SK-N-SH treated with all-trans-retinoic acid at 6 μM for 48 hours (cell line): ENCODE results near the gene FRRS1.
"Not testable (repeated sequence)": the region's sequence is repeated elsewhere in the genome, so short reads cannot be mapped to it uniquely, and the experiment has no call there.

Experiments
- ATAC-seq: fragments of 200-7000 bp; cut with Tn5 transposase; 3 replicates; pipeline ENCODE4 v1.9.1; 2020; ENCODE audit warnings: mild to moderate bottlenecking, moderate library complexity
- ARNTL ChIP-seq: fragments of 450-650 bp; formaldehyde crosslinking; IDR thresholded peaks from 2 replicates; pipeline ENCODE4 v1.5.0; 2020; ENCODE audit warnings: low read depth, mild to moderate bottlenecking, moderate library complexity, borderline replicate concordance
- BACH2 ChIP-seq: fragments of 250-450 bp; sonication (Bioruptor Pico); IDR thresholded peaks from 2 replicates; pipeline ENCODE4 v1.9.0; 2021; ENCODE audit warnings: mild to moderate bottlenecking, borderline replicate concordance
- GLIS3 ChIP-seq: fragments of 250-450 bp; sonication (Bioruptor Pico); IDR thresholded peaks from 2 replicates; pipeline ENCODE4 v1.5.0; 2020; ENCODE audit warnings: mild to moderate bottlenecking, moderate library complexity
- OSR1 ChIP-seq: fragments of 250-450 bp; sonication (Bioruptor Pico); IDR thresholded peaks from 2 replicates; pipeline ENCODE4 v1.8.0; 2022; ENCODE audit warnings: moderate library complexity, mild to moderate bottlenecking, inconsistent platforms
- PPARA ChIP-seq: fragments of 250-450 bp; sonication (Bioruptor Pico); IDR thresholded peaks from 2 replicates; pipeline ENCODE4 v1.5.0; 2020; ENCODE audit warnings: mild to moderate bottlenecking, borderline replicate concordance
- SNAI2 ChIP-seq: fragments of 250-450 bp; sonication (Bioruptor Pico); IDR thresholded peaks from 2 replicates; pipeline ENCODE4 v1.5.0; 2020; ENCODE audit warnings: mild to moderate bottlenecking, moderate library complexity
- ZC3H10 ChIP-seq: fragments of 250-450 bp; sonication (Bioruptor Pico); IDR thresholded peaks from 2 replicates; pipeline ENCODE4 v1.5.1; 2021; ENCODE audit warnings: mild to moderate bottlenecking, moderate library complexity
- ZFP3 ChIP-seq: fragments of 250-450 bp; sonication (Bioruptor Pico); IDR thresholded peaks from 2 replicates; pipeline ENCODE4 v1.5.0; 2020; ENCODE audit warnings: mild to moderate bottlenecking, moderate library complexity
- ZFP30 ChIP-seq: fragments of 450-650 bp; formaldehyde crosslinking; IDR thresholded peaks from 2 replicates; pipeline ENCODE4 v1.5.0; 2022; ENCODE audit warnings: mild to moderate bottlenecking, moderate library complexity
- ZNF70 ChIP-seq: fragments of 450-650 bp; formaldehyde crosslinking; IDR thresholded peaks from 2 replicates; pipeline ENCODE4 v1.5.0; 2020; ENCODE audit warnings: mild to moderate bottlenecking, moderate library complexity
- ZNF8 ChIP-seq: fragments of 450-650 bp; formaldehyde crosslinking; IDR thresholded peaks from 2 replicates; pipeline ENCODE4 v1.5.0; 2020; ENCODE audit warnings: mild to moderate bottlenecking, moderate library complexity
- TF ChIP-seq, protein P1 (sequence below): fragments of 250-450 bp; sonication (Bioruptor Pico); IDR thresholded peaks from 2 replicates; pipeline ENCODE4 v1.8.0; 2021; ENCODE audit warnings: low read depth, mild to moderate bottlenecking, moderate library complexity, borderline replicate concordance
- TF ChIP-seq, protein P2 (sequence below): fragments of 250-450 bp; sonication (Bioruptor Pico); IDR thresholded peaks from 2 replicates; pipeline ENCODE4 v1.5.1; 2021; ENCODE audit warnings: mild to moderate bottlenecking, moderate library complexity
- TF ChIP-seq, protein P3 (sequence below): fragments of 250-450 bp; sonication (Bioruptor Pico); IDR thresholded peaks from 2 replicates; pipeline ENCODE4 v1.5.0; 2020; ENCODE audit warnings: mild to moderate bottlenecking, moderate library complexity
- TF ChIP-seq, protein P4 (sequence below): fragments of 250-450 bp; sonication (Bioruptor Pico); IDR thresholded peaks from 2 replicates; pipeline ENCODE4 v1.5.1; 2020; ENCODE audit warnings: low read depth, mild to moderate bottlenecking, moderate library complexity

Gene FRRS1

DNA sequence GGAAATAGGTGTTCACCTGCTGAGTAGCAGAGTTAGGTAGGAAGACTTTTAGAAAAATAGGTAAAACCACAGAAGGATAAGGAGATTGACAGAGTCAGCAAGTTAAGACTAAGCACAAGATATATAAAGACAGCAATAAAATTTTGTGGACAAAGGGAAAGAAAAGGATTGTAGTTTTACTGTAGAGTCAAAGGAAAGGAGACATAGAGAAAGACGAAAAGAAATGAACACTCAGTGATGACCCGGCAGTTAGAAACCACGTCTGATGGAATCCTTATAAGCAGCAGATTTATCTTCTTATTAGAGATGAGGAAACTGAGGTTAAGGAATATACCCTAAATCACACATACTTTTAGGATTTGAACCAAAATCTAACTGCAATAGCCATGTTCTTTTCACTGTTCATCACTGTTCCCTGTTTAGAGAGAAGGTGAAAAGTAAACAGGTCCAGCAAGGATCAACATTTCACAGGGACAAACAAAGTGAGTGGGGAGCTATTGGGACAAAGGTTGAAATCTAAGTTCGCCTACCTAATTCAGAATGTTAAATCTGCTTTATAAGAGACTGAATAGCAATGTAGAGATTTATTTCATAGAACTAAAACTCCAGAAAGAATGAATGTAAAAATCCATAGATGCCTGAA is 6.8 kb downstream of the FRRS1 start:
- no peak for ATAC-seq
- TF ChIP-seq, protein P1, sequence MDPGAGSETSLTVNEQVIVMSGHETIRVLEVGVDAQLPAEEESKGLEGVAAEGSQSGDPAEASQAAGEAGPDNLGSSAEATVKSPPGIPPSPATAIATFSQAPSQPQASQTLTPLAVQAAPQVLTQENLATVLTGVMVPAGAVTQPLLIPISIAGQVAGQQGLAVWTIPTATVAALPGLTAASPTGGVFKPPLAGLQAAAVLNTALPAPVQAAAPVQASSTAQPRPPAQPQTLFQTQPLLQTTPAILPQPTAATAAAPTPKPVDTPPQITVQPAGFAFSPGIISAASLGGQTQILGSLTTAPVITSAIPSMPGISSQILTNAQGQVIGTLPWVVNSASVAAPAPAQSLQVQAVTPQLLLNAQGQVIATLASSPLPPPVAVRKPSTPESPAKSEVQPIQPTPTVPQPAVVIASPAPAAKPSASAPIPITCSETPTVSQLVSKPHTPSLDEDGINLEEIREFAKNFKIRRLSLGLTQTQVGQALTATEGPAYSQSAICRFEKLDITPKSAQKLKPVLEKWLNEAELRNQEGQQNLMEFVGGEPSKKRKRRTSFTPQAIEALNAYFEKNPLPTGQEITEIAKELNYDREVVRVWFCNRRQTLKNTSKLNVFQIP (CRISPR knock-in tag): no peak
- no peak for TF ChIP-seq PPARA (CRISPR knock-in tag)
- no peak for TF ChIP-seq ZFP3 (CRISPR knock-in tag)
- TF ChIP-seq, protein P2, sequence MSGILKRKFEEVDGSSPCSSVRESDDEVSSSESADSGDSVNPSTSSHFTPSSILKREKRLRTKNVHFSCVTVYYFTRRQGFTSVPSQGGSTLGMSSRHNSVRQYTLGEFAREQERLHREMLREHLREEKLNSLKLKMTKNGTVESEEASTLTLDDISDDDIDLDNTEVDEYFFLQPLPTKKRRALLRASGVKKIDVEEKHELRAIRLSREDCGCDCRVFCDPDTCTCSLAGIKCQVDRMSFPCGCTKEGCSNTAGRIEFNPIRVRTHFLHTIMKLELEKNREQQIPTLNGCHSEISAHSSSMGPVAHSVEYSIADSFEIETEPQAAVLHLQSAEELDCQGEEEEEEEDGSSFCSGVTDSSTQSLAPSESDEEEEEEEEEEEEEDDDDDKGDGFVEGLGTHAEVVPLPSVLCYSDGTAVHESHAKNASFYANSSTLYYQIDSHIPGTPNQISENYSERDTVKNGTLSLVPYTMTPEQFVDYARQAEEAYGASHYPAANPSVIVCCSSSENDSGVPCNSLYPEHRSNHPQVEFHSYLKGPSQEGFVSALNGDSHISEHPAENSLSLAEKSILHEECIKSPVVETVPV (CRISPR knock-in tag): no peak

DNA sequence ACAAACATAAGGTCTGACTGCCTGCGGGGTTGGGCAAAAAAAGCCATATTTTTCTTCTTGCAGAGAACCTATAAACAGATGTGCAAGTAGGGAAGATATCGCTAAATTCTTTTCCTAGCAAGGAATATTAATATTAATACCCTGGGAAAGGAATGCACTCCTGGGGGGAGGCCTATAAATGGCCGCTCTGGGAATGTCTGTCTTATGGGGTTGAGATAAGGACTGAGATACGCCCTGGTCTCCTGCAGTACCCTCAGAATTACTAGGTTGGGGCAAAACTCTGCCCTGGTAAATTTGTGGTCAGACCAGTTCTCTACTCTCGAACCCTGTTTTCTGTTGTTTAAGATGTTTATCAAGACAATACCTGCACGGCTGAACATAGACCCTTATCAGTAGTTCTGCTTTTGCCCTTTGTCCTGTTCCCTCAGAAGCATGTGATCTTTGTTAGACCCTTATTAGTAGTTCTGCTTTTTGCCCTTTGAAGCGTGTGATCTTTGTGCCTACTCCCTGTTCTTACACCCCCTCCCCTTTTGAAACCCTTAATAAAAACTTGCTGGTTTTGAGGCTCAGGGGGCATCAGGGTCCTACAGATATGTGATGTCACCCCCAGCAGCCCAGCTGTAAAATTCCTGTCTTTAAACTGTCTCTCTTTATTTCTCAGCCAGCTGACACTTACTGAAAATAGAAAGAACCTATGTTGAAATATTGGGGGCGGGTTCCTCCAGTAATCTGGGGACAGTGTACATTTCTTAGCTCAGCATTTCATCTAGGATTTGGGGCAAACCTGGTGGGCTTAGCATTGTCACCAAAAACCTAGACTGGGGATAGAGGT is 7.5 kb downstream of the FRRS1 start:
- ATAC-seq: not testable (repeated sequence)

DNA sequence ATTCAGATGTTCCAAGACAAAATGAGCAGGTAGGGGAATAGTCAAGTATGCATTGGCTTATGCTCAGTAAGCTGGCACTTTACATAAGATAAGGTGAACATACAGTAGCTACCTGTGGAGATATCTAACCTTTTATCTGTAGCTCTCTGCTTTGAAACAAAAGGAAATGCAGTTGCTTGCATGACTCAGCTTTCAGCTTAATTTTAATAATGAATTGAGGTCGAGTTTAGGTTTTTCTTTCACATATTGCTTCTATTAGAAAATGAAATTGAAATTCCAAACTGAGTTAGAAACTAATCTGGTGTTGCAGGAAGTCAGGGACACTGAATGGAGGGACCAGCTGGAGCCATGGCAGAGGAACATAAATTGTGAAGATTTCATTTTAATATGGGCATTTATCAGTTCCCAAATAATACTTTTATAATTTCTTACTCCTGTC is 8.3 kb downstream of the FRRS1 start:
- ATAC-seq: peak; percentile 47; the same call in 1 of the 3 replicates
- TF ChIP-seq ARNTL (CRISPR knock-in tag) (no peak), ZNF70 (CRISPR knock-in tag) (no peak), OSR1 (CRISPR knock-in tag) (no peak), ZNF8 (no peak), ZFP30 (CRISPR knock-in tag) (no peak), GLIS3 (CRISPR knock-in tag) (no peak), BACH2 (CRISPR knock-in tag) (no peak), PPARA (CRISPR knock-in tag) (no peak), ZC3H10 (CRISPR knock-in tag) (no peak), SNAI2 (CRISPR knock-in tag) (no peak)
- TF ChIP-seq, protein P3, sequence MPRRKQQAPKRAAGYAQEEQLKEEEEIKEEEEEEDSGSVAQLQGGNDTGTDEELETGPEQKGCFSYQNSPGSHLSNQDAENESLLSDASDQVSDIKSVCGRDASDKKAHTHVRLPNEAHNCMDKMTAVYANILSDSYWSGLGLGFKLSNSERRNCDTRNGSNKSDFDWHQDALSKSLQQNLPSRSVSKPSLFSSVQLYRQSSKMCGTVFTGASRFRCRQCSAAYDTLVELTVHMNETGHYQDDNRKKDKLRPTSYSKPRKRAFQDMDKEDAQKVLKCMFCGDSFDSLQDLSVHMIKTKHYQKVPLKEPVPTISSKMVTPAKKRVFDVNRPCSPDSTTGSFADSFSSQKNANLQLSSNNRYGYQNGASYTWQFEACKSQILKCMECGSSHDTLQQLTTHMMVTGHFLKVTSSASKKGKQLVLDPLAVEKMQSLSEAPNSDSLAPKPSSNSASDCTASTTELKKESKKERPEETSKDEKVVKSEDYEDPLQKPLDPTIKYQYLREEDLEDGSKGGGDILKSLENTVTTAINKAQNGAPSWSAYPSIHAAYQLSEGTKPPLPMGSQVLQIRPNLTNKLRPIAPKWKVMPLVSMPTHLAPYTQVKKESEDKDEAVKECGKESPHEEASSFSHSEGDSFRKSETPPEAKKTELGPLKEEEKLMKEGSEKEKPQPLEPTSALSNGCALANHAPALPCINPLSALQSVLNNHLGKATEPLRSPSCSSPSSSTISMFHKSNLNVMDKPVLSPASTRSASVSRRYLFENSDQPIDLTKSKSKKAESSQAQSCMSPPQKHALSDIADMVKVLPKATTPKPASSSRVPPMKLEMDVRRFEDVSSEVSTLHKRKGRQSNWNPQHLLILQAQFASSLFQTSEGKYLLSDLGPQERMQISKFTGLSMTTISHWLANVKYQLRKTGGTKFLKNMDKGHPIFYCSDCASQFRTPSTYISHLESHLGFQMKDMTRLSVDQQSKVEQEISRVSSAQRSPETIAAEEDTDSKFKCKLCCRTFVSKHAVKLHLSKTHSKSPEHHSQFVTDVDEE (CRISPR knock-in tag): no peak
- TF ChIP-seq, protein P4, sequence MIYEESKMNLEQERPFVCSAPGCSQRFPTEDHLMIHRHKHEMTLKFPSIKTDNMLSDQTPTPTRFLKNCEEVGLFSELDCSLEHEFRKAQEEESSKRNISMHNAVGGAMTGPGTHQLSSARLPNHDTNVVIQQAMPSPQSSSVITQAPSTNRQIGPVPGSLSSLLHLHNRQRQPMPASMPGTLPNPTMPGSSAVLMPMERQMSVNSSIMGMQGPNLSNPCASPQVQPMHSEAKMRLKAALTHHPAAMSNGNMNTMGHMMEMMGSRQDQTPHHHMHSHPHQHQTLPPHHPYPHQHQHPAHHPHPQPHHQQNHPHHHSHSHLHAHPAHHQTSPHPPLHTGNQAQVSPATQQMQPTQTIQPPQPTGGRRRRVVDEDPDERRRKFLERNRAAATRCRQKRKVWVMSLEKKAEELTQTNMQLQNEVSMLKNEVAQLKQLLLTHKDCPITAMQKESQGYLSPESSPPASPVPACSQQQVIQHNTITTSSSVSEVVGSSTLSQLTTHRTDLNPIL (CRISPR knock-in tag): no peak
- TF ChIP-seq, protein P2 (CRISPR knock-in tag): no peak
- TF ChIP-seq, protein P1 (CRISPR knock-in tag): no peak
